GM19452 (cell line): ENCODE results near the gene MAPKAPK2.
"Not testable (repeated sequence)": the region's sequence is repeated elsewhere in the genome, so short reads cannot be mapped to it uniquely, and the experiment has no call there.

ENCODE experiments used
- ATAC-seq: cut with Tn5 transposase; IDR thresholded peaks from one replicate; pipeline ENCODE4 v1.9.1; 2021; ENCODE audit not compliant: unreplicated experiment

MAPKAPK2 gene

DNA sequence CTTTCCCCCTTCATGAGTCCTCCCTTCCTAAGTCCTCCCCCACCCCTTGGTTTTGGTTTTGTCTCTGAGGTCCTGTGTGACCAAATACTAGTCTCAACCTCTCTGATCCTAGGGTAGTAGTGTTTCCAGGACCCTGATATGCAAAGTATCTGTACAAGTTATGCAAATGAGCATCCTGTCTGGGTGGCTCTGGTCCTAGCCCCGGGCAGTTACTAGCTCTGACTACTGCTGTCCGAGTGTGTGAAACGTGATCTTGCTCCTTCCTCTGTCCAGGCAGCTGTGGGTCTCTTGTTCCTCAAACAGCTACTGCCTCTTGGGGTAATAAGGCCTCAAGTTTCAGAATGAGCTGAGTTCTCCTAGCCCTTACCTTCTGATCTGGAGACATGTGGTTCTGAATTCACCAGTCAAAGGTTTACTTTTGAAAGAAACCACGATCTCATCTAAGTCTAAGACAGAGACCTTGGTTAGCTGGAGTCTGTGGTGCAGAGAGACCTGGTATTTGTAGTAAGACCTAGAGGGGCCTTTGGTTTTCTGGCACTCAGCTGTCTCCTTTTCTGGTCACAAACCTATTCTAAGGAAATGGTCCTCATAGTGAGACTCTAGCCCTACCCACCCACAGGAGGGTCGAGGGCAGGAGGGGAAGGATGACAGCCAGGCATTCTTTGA is 54.8 kb downstream of the MAPKAPK2 start:
- ATAC-seq: peak; percentile 90

DNA sequence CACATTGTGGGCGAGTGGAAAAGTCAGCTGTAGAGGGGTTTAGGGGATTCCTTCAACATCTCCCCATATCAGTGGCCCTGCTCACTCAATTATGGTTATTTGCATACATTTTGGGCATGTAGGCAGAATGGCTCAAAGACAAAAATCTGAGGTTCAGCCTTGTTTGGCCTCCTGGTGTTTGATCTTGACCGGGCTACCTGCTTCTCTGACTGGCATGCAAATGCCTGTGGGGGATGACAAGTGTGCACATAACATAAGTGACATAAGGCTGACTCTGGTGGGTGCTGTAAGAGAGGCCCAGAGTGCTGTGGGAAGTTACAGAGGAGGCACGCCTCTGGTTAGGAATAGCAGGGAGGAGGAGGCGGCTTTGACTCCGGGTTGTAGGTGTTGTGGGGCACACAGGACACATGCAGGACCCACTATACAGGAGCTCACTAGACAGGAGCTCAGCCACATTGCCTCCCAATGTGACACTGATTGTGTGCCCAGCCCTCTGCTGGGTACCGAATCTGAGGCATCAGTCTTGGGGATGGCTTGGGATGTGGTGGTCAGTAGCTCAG is 56.5 kb downstream of the MAPKAPK2 start:
- no peak for ATAC-seq

DNA sequence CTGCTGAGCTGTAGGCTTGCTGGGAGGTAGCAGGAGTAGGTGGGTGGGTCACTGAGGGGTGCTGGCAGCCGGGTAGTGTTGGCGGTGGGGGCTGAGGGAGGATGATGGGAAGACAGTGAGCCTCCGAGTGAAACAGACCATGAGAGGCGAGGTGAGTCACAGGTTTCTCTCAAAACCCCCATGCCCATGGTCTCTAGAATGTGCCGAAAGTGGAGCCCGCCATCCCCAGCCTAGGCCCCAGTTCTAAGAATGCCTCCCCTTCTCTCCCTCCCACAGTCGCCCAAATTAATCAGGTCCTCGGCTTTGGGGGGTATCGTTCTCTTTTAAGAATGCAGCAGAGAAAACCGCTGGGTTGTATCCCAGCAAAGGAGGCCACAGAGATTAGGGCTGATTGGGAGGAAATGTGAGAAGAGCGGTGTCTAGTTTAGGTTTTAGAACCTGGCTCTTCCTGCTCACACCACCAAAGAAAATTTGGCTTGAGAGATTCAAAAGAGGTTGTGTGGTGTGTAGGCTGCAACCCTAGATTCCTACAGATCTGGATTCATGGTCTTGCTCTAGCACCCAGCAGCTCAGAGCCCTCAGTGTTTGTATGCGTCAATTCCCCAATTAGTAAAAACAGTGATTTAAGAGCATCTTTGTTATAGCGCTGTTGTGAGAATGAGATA is 58.1 kb downstream of the MAPKAPK2 start:
- no peak for ATAC-seq

DNA sequence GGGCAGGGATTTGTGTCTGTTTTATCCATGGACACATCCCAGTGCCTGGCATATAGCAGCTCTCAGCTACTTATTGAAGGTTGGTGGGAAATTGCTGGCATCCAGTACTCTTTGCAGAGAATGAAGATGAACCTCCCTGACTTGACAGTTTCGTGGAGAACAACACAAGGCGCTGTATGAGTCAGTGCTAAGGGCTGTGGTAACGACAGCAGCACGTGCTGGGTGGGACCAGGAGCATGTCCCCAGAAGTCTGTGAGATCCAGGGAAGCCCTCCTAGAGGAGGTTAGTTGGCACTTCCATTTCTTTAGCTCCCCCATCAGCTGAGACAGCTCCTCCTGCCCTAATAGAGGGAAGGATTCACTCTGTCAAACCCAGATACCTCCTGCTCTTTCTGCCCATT is 60.0 kb downstream of the MAPKAPK2 start:
- ATAC-seq: no peak

DNA sequence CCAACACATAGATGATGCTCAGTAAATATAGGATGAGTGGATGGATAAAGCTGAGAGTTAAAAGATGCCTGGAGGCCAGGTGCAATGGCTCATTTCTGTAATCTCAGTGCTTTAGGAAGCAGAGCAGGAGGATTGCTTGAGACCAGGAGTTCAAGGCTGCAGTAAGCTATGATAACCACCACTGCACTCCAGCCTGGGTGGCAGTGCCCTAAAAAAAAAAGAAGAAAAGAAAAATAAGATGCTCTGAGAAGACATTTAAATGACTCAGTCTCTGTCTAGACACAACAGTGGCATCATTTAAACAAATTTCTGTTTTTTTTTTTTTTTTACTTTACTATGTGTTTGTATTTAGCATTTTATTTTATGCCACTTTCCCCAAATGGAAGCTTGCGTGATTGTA is 60.6 kb downstream of the MAPKAPK2 start:
- ATAC-seq: no peak

DNA sequence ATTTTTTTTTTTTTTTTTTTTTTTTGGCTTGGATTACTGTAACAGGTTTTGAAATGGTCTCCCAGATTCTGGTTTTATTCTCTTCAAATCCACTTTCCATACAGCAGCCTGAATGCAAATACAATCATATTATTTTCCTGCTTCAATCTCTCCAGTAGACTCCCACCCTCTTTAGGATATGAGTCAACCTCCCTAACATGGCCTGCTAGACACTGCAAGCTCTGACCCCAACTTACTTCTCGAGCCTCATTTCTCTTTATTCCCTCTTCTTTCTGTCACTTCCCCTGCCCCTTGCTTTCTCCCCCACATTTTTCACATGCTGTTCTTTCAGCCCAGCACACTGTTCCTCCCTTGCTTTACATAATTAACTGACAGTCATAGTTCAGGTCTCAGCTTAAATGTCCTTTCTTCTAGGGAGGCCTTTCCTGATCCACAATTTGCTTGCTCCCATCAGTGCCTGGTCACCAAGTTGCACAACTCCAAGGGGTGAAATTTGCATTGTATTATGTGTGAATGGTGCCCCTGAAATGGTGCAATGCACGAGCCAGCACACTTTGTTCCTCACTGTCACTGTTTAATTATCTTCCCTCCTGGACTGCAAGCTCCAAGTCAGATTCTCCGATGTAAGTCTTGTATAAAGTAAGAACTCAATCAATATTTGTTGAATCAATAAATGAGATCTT is 63.8 kb downstream of the MAPKAPK2 start:
- no peak for ATAC-seq

DNA sequence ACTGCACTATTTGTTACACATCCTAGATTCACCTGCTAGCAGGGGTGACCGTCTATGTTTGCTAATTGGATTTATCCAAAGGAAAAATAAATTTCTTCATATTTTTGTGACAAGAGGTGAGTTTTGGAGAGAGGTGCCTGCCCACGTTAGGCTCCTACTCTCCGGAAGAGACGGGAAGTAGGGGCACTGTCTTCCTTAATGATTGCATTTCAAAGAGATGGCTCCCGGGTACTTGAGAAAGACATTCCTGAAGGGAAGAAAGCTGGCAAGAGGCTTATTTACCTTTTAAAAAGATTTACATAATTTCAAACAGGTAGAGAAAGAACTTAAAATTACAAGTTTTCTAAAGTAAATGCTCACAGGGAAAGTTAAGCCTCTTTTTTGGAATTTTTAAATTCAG is 67.2 kb downstream of the MAPKAPK2 start:
- no peak for ATAC-seq

DNA sequence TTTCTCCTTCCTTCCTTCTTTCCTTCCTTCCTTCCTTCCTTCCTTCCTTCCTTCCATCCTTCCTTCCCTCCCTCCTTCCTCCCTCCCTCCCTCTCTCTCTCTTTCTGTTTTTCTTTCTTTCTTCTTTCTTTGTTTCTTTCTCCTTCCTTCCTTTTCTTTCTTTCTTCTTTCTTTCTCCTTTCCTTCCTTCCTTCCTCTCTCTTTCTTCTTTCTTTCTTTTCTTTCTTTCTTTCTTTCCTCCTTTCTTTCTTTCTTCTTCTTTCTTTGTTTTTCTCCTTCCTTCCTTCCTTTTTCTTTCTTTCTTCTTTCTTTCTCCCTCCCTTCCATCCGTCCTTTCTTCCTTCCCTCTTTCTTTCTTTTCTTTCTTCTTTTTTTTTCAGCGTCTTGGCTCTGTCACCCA is 67.8 kb downstream of the MAPKAPK2 start:
- no peak for ATAC-seq

DNA sequence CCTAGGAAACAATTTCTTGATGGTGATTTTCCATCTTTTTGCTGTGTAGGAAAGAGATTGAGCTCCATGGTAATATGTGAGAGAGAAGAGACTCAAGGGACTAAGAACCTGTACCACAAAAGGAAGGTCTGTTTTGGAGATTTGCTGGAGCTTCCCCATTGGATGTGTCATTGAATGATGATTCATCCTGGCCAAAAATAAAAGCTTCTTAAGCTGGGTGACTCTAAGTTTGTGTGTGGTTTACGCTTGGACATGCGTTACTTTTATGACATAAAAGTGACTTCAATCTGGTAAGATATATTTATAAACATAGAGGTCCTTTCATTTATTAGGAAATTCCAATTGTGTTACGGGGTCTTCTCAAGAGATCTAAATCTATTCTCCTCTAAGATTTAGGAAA is 68.4 kb downstream of the MAPKAPK2 start:
- ATAC-seq: no peak

DNA sequence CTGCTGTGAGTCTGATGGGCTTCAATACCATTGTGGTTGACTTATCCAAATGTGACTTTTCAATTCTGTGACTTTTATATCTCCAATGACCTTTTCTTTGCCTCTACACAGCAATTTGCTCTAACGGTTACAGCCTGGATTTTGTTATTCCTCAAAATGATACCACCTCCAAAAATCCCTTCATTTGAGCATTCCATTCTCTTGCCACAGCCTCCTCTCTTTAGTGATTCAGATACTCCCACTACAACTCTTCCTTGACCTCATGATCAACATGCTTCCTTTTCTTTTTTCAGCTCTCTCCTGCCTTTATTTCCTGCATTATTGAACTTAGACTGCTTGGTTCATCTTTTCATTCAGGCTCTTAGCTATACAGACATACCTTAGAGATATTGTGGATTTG is 69.3 kb downstream of the MAPKAPK2 start:
- no peak for ATAC-seq

DNA sequence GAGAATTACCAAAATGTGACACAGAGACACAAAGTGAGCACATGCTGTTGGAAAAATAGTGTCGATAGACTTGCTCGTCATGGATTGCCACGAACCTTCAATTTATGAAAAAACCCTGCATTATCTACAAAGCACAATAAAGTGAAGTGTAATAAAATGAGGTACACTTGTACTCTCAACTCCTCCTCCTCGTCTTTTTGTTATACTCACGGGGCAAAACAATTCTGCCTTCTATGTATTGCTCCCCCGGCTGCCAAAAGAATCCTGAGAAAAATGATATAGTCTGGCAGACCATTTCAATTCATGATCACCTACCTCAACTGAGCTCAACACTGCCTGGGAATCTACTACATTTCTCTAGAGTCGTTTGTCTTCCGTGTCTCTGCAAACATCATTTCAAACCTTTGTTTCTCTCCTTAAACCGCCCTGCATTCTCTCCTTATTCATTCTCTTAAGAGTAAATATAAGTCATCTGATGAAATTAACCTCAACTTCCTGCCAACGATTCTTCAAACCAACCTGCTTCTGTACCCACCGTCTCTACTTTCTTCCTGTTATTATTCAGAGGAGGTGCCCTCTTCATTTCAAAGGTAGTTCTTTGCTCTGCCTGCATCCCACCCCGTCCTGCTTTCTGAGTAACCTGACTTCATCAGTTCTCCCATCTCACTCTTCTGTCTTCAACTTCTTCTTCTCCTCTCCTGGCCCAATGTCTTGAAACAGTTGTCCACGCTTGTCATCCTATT is 73.0 kb downstream of the MAPKAPK2 start:
- ATAC-seq: no peak

DNA sequence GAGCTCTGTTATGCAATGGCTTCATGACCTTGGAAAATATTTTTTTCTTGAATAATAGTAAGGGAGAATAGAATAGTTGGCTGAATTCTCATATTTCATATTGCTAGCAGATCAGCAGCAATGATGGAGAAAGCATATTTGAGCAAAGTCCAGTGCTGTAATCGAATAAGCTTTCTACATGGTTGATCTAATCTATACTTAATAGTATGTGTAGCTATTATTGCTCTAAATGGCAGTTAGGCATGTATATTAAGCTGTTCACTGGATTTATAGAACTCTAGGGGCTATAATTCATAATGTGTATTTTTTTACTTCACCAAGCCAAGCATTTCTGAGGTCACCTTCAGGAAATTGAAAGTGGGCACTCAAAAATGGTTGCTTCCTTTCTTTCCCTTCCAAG is 75.9 kb downstream of the MAPKAPK2 start:
- no peak for ATAC-seq

DNA sequence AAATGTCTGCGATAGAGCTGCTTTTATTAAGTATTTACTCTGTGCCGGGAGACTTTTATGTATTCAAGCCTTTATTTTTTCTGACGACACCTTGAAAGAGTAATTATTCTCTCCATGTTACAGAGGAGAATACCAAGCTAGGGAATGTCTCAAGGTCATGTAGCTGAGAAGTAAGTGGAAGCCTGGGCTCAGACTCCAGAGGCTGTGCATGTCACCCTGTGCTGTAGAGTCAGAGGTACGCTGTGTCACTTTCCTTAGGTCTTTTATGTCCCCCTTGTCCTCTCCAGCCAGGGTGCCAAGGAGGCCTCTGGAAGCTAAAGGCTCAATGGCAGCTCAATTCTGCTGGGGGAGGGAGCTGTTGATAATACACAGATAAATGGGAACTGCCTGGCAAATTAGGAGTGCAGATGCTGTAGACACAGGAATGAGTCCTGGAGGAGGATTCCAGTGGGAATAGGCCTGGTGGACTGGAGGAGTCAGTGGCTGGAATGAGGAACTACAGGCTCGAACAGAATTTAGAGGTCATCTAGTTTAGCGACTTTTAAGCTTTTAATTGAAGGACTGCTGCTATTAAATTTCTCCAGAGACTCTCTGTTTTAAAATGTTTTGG is 76.6 kb downstream of the MAPKAPK2 start:
- no peak for ATAC-seq

DNA sequence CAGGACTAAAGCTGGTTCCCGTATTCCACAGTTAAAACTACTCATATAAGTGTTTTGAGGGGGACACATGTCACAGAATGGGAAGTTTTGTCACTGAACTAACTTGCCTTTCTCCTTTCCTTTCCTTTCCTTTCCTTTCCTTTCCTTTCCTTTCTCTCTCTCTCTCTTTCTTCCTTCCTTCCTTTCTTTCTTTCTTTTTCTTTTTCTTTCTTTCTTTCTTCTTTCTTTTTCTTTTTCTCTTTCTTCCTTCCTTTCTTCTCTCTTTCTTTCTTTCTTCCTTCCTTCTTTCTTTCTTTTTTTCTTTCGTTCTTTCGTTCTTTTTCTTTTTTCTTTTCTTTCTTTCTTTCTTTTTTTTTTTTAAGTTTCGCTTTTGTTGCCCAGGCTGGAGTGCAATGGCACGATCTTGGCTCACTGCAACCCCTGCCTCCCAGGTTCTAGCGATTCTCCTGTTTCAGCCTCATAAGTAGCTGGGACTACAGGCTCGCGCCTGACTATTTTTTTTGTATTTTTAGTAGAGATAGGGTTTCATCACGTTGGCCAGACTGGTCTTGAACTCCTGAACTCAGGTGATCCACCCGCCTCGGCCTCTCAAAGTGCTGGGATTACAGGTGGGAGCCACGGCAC is 78.1 kb downstream of the MAPKAPK2 start:
- ATAC-seq: not testable (repeated sequence)

DNA sequence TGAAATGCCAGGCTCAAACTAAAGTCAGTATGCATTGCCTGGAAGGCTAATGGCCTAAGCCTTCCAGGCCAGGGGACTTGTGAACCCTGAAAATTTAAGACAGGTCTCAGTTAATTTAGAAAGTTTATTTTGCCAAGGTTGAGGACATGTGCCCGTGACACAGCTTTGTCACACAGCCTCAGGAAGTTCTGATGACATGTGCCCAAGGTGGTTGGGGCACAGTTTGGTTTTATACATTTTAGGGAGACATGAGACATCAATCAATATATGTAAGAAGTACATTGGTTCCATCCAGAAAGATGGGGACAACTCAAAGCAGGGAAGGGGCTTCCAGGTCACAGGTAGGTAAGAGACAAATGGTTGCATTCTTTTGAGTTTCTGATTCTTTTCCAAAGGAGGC is 81.1 kb downstream of the MAPKAPK2 start:
- not testable (repeated sequence) for ATAC-seq

DNA sequence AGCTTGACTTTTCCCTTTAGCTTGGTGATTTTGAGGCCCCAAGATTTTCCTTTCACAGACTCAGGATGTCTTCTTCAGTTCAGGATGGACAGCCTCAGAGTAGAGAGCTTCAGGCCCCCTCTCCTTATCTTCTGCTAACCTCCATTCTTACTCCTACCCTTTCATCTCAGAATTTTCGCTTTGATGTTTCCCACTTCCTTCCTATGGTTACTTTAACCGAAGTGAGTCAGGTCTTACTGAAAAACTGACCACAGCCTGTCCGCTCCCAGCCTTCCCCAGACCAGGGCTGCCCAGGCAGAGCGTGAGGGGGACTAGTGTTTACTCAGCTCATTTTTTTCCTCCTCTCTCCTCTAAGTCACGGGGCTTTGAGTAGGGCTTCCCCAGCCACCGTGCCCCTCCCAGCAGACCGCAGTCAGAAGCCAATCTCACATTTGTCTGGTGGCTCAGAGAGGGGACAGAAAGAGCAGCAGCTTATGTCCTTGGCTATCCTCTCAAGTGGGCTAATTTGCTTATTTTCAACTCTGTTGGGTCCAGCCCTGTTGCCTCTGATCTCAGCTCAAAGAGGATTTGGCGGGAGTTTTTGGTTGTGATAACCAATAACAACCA is 81.6 kb downstream of the MAPKAPK2 start:
- peak; percentile 45 for ATAC-seq

DNA sequence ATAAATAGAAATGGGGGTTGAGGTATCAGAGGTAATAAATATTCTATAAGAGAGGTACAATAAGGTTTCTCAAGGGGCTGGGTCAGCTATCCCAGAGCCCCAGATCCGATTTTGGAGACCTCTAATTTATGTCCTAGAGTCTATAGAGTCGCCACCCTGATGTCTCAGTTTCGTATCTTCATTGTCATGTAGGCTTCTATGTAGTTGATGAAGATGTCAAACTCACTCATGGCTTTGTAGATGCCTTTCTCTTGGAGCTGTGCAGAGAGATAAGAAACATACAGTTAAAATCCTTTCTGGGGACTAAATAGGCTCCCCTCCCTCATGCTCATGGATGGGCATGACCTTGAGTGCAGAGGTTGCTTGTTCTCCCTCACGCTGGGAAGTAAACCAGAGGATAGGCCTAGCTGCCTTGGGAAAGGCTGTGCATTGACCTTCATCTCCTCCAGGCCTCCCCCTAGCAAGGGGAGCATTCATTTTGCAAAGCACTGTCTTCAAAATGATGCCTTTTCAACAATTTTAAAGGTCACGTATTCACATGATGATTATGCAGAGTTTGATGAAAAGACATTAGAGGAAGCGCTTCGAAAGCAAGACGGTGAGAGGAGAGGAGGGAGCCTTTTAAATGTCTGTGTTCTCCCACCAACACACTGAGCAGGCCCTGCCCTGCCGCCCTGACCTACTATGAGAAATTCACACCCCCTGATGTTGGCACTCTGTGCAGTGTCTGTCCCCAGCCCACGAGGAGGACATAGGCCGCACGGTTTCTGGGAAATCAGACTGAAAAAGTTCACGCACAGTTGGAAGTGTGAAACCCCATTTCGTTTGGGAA is 84.0 kb downstream of the MAPKAPK2 start:
- ATAC-seq: no peak

DNA sequence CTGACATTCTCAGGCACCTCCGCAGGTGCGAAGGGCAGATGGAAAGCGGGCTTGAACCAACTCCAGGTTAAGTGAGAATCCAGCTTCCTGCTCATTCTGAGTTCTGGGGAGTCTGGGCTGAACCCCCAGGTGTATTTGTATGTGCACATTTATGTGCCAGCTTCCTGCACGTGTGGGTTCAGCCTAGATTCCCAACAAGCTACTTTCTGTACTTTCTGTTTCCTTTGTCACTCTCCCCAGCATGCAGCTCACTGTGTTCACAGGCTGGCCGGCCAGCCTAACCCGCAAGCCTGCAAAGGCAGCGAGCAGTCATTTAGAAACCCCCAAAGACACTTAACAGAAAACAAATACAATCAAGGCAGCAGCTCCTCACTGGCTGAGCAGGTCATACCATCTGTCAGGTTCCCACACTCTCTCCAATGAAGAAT is 84.6 kb downstream of the MAPKAPK2 start:
- ATAC-seq: peak; percentile 62
